ENCODE results near the gene MRPL30.
A peak's percentile ranks its signal among the peaks of the same experiment; 100 is the strongest.

The MRPL30 gene

GRCh38 chr2:99152199-99152895 lies 28.6 kb upstream of the MRPL30 start:
- no peak overlapping the region for H3K27ac ChIP-seq
- TF ChIP-seq ZFX (IDR thresholded peaks at IDR 0.05): no peak
- TF ChIP-seq, protein P1, sequence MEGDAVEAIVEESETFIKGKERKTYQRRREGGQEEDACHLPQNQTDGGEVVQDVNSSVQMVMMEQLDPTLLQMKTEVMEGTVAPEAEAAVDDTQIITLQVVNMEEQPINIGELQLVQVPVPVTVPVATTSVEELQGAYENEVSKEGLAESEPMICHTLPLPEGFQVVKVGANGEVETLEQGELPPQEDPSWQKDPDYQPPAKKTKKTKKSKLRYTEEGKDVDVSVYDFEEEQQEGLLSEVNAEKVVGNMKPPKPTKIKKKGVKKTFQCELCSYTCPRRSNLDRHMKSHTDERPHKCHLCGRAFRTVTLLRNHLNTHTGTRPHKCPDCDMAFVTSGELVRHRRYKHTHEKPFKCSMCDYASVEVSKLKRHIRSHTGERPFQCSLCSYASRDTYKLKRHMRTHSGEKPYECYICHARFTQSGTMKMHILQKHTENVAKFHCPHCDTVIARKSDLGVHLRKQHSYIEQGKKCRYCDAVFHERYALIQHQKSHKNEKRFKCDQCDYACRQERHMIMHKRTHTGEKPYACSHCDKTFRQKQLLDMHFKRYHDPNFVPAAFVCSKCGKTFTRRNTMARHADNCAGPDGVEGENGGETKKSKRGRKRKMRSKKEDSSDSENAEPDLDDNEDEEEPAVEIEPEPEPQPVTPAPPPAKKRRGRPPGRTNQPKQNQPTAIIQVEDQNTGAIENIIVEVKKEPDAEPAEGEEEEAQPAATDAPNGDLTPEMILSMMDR (conservative IDR thresholded peaks at IDR 0.05): no peak

DNA sequence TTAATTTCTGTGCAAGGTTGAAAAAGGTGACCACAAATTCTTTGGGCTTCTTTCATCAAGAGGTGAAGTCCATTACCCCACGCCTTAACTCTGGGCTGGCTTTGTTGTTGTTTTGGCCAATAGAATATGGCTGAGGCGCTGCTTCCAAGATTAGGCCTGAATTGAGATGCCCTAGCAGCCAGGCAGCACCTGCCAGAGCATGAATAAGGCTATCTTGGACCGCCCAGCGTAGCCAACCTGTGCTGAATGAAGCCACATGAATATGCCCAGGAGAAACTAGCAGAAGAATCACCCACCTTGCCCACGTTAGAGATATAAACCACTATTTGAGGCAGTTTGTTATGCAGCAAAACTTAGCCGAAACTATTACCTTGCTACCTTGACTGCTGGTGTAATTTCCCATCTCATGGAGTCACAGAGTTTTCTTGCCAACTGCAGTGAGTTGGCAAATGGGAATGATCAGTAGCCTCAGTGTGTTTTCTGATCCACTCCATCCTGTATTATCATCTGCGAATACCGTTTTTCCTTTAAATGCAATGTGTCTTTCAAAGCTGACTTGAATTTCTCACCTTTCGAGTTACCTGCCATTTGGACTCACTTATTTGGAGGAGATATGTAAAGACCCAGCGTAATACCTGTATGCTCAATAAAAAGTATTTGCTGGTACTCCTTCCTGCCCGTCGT lies 26.9 kb upstream of the MRPL30 start:
- peak overlapping the region; percentile 84 for H3K27ac ChIP-seq
- no peak for TF ChIP-seq ZFX (IDR thresholded peaks at IDR 0.05)
- TF ChIP-seq, protein P1 (conservative IDR thresholded peaks at IDR 0.05): no peak

GRCh38 chr2:99154643-99155536 lies 26.1 kb upstream of the MRPL30 start, which contains the start of the genes LIPT1 and TSGA10:
Gene LIPT1, plus strand, starts transcription at chr2:99154967. Its CDS starts 6,991 bp downstream, at chr2:99161958.
Gene TSGA10, minus strand, starts transcription at chr2:99154942. Its CDS starts 45,503 bp downstream, at chr2:99109439.
- peak within 1 kb of the TSS; percentile 84 for H3K27ac ChIP-seq
- TF ChIP-seq ZFX (IDR thresholded peaks at IDR 0.05): peak; percentile 21; the same call in 1 of the 2 replicates
- TF ChIP-seq, protein P1 (conservative IDR thresholded peaks at IDR 0.05): peak; percentile 37

DNA sequence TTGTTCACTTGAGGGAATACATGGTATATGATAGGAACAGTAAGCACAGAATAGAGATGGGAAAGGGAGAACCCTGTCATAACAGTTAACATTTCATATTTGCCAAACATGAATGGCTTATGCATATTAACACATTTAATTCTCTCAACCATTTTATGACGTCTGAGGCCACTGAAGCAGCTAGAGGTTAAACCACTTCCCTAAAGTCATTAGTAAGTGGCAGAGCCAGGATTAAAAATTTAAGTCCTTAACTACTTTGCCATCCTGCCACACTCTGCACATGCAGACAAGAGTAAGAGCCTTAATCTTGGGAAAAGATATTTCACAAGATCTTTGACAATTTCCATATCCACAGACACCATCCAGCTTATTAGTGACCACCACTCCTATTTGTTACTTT lies 24.1 kb upstream of the MRPL30 start:
- TF ChIP-seq ZFX (IDR thresholded peaks at IDR 0.05): no peak
- TF ChIP-seq, protein P1 (conservative IDR thresholded peaks at IDR 0.05): no peak
- H3K27ac ChIP-seq: no peak overlapping the region

GRCh38 chr2:99158599-99158998 lies 22.4 kb upstream of the MRPL30 start:
- TF ChIP-seq ZFX (IDR thresholded peaks at IDR 0.05): no peak
- TF ChIP-seq, protein P1 (conservative IDR thresholded peaks at IDR 0.05): peak; percentile 6
- no peak overlapping the region for H3K27ac ChIP-seq

DNA sequence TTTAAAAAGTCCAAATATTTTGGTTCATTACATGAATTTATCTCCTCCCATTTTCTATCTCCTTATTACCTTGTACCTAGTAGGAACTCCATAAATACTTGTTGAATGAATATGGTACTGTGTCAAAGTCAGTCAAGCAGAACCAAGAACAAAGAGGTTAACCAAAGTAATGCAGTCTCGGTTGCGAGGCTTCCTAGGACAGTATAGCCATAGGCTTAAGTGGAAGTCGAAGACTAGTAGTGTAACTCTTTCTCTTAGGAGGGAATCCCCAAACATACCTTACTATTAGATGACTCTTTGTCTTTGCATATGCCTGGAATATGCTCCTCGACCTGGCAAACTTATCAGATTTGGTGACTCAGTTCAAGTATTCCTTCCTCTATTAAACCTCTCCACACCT lies 21.4 kb upstream of the MRPL30 start:
- H3K27ac ChIP-seq: peak overlapping the region; percentile 63
- no peak for TF ChIP-seq ZFX (IDR thresholded peaks at IDR 0.05)
- TF ChIP-seq, protein P1 (conservative IDR thresholded peaks at IDR 0.05): no peak
